HCT116 (cell line): ENCODE results near the gene EIF3A. TPM values are rescaled to one million over a fixed set of nuclear protein-coding genes. Genes with fewer than 3 reads are reported as not detected.

Source experiments
- ATAC-seq: fragments of 200-7000 bp; cut with Tn5 transposase; 2 replicates; pipeline ENCODE4 v1.9.1; 2020; ENCODE audit warnings: mild to moderate bottlenecking, moderate library complexity
- BruUV-seq: library from RNA; stranded (reverse); fragments of 400-500 nt; replicated peaks from 2 replicates; lab custom pipeline; 2021; lab: Mats Ljungman, UMichigan
- CTCF ChIA-PET: fragments of 300-600 bp; sonication (Branson Sonifier 250); formaldehyde crosslinking; loops from one replicate; lab custom pipeline; 2021; ENCODE audit warnings: antibody characterized with exemption; lab: Charles Lee
- POLR2A ChIA-PET: fragments of 300-600, 350-600 bp; sonication (Branson Sonifier 250); formaldehyde crosslinking; loops from one replicate; lab custom pipeline; 2021; ENCODE audit warnings: antibody characterized with exemption; lab: Charles Lee
- RAD21 ChIA-PET, 2 experiments: fragments of 300-600 bp; sonication (Branson Sonifier 250); formaldehyde crosslinking; loops; one replicate each; lab custom pipeline; 2023; ENCODE audit warnings: low total read pairs in 2 of 2; ENCODE audit not compliant: uncharacterized antibody in 2 of 2, unreplicated experiment in 2 of 2, low non-redundant PET in 1 of 2; lab: Charles Lee
- DNase-seq: peaks from one replicate; pipeline ENCODE4 v3.0.0-alpha.2; 2010; ENCODE audit warnings: low read depth, low spot score
- H2AFZ ChIP-seq: fragments of 200-600 bp; shearing (Covaris generic), sonication (generic); 2 replicates; pipeline ENCODE4 v1.6.1; 2017; ENCODE audit warnings: low read depth, mixed run types, mixed read lengths, antibody characterized with exemption, low read length; ENCODE audit not compliant: poor library complexity, severe bottlenecking
- H3K27ac ChIP-seq: 2 replicates; pipeline ENCODE4 v1.5.1; 2012; ENCODE audit warnings: low read depth, low read length
- H3K27me3 ChIP-seq: fragments of 200-600 bp; sonication (generic); 2 replicates; pipeline ENCODE4 v1.6.1; 2016; ENCODE audit warnings: mixed run types, low read length, mixed read lengths; ENCODE audit not compliant: insufficient read depth
- H3K36me3 ChIP-seq, 2 experiments: fragments of 200-500 bp in 1 of 2; fragments of 200-600 bp in 1 of 2; sonication (Bioruptor generic) in 1 of 2; sonication (generic) in 1 of 2; 2 replicates each; pipeline versions ENCODE4 v1.5.1 to v1.6.1; 2014 to 2016; ENCODE audit warnings: low read length in 2 of 2, inconsistent platforms in 1 of 2, mixed read lengths in 1 of 2, mixed run types in 1 of 2; ENCODE audit not compliant: insufficient read depth in 2 of 2, control insufficient read depth in 1 of 2
- H3K4me1 ChIP-seq, 2 experiments: fragments of 200-600 bp in 1 of 2; sonication (generic) in 1 of 2; 2 replicates each; pipeline versions ENCODE4 v1.5.1 to v1.6.1; 2012 to 2017; ENCODE audit warnings: low read length in 2 of 2, inconsistent platforms in 1 of 2, mild to moderate bottlenecking in 1 of 2, mixed read lengths in 1 of 2, mixed run types in 1 of 2, moderate library complexity in 1 of 2; ENCODE audit not compliant: insufficient read depth in 2 of 2, control insufficient read depth in 1 of 2
- H3K4me2 ChIP-seq: fragments of 200-600 bp; sonication (generic); 2 replicates; pipeline ENCODE4 v1.6.1; 2017; ENCODE audit warnings: mixed run types, low read length, mixed read lengths
- H3K4me3 ChIP-seq, 2 experiments: fragments of 200-600 bp in 1 of 2; sonication (generic) in 1 of 2; replicated peaks in 1 of 2; 2 replicates each; pipeline ENCODE4 v1.5.1; 2011 to 2016; ENCODE audit warnings: low read length in 2 of 2, control low read depth in 1 of 2, low read depth in 1 of 2, mild to moderate bottlenecking in 1 of 2, mixed read lengths in 1 of 2, mixed run types in 1 of 2
- H3K79me2 ChIP-seq: fragments of 200-600 bp; sonication (generic); 2 replicates; pipeline ENCODE4 v1.6.1; 2017; ENCODE audit warnings: mild to moderate bottlenecking, mixed run types, low read length, moderate library complexity, mixed read lengths; ENCODE audit not compliant: insufficient read depth
- H3K9ac ChIP-seq: fragments of 200-600 bp; sonication (generic); 2 replicates; pipeline ENCODE4 v1.6.1; 2016; ENCODE audit warnings: low read length, mixed read lengths
- H3K9me2 ChIP-seq: fragments of 200-600 bp; sonication (generic), shearing (Covaris generic); 2 replicates; pipeline ENCODE4 v1.6.1; 2017; ENCODE audit warnings: mixed run types, mild to moderate bottlenecking, moderate library complexity; ENCODE audit not compliant: insufficient read depth
- H3K9me3 ChIP-seq, 2 experiments: fragments of 200-500 bp in 1 of 2; fragments of 200-600 bp in 1 of 2; sonication (Bioruptor generic) in 1 of 2; sonication (generic) in 1 of 2; 2 replicates each; pipeline ENCODE4 v1.6.1; 2014 to 2017; ENCODE audit warnings: low read length in 2 of 2, mixed read lengths in 2 of 2, inconsistent platforms in 1 of 2, low read depth in 1 of 2, mild to moderate bottlenecking in 1 of 2, mixed run types in 1 of 2, moderate library complexity in 1 of 2; ENCODE audit not compliant: control insufficient read depth in 1 of 2, insufficient read depth in 1 of 2
- H4K20me1 ChIP-seq: fragments of 200-600 bp; sonication (generic), shearing (Covaris generic); 2 replicates; pipeline ENCODE4 v1.6.1; 2017; ENCODE audit warnings: mixed run types, mild to moderate bottlenecking, moderate library complexity; ENCODE audit not compliant: insufficient read depth
- CBX3 ChIP-seq: IDR thresholded peaks from 2 replicates; pipeline ENCODE4 v1.6.1; 2012; ENCODE audit warnings: low read depth
- CEBPB ChIP-seq: IDR thresholded peaks from 2 replicates; pipeline ENCODE4 v1.6.1; 2012; ENCODE audit warnings: low read depth
- EGR1 ChIP-seq: IDR thresholded peaks from 2 replicates; pipeline ENCODE4 v1.6.1; 2012; ENCODE audit warnings: low read depth
- ELF1 ChIP-seq: IDR thresholded peaks from 2 replicates; pipeline ENCODE4 v1.6.1; 2012; ENCODE audit warnings: low read depth, borderline replicate concordance
- EZH2 ChIP-seq: fragments of 200-600 bp; sonication (generic); IDR thresholded peaks from 2 replicates; pipeline ENCODE4 v1.6.1; 2017; ENCODE audit warnings: antibody characterized with exemption, mixed run types
- EZH2phosphoT487 ChIP-seq: fragments of 200-600 bp; IDR thresholded peaks from 2 replicates; pipeline ENCODE4 v1.6.1; 2018; ENCODE audit warnings: antibody characterized with exemption, borderline replicate concordance
- RAD21 ChIP-seq: IDR thresholded peaks from 2 replicates; pipeline ENCODE4 v1.6.1; 2012; ENCODE audit warnings: low read depth, mild to moderate bottlenecking
- SP1 ChIP-seq: IDR thresholded peaks from 2 replicates; pipeline ENCODE4 v1.6.1; 2012; ENCODE audit warnings: low read depth
- TCF7L2 ChIP-seq: IDR thresholded peaks from 2 replicates; pipeline ENCODE4 v1.7.0; 2011; ENCODE audit warnings: borderline replicate concordance, inconsistent platforms; ENCODE audit not compliant: insufficient read depth, insufficient read length; ENCODE audit errors: extremely low read depth
- ZFX ChIP-seq: fragments of 450-650 bp; IDR thresholded peaks from 2 replicates; pipeline ENCODE4 v1.6.1; 2017
- intact Hi-C: fragments of 100-400 bp; cut with micrococcal nuclease; formaldehyde crosslinking; loops from 2 replicates; pipeline ENCODE4 v1.10.0; 2022
- total RNA-seq: library from RNA; stranded (reverse); gene quantifications from one replicate; pipeline ENCODE4 v1.2.1, GENCODE V29; 2021; ENCODE audit not compliant: unreplicated experiment
- TF ChIP-seq, protein P1 (sequence below): IDR thresholded peaks from 2 replicates; pipeline ENCODE4 v1.6.1; 2012; ENCODE audit warnings: low read depth
- TF ChIP-seq, protein P2 (sequence below), 3 experiments: fragments of 200-600 bp in 1 of 3; sonication (generic) in 1 of 3; IDR thresholded peaks in 2 of 3; conservative IDR thresholded peaks in 1 of 3; 2 replicates each; pipeline ENCODE4 v1.5.1; 2012 to 2017; ENCODE audit warnings: low read depth in 2 of 3, low read length in 2 of 3, antibody characterized with exemption in 1 of 3, borderline replicate concordance in 1 of 3, control low read depth in 1 of 3, mild to moderate bottlenecking in 1 of 3, mixed read lengths in 1 of 3, mixed run types in 1 of 3, moderate library complexity in 1 of 3; ENCODE audit not compliant: insufficient read depth in 1 of 3

The EIF3A gene
- total RNA-seq, 1 experiment from 2014 or later, result 271 TPM

DNA sequence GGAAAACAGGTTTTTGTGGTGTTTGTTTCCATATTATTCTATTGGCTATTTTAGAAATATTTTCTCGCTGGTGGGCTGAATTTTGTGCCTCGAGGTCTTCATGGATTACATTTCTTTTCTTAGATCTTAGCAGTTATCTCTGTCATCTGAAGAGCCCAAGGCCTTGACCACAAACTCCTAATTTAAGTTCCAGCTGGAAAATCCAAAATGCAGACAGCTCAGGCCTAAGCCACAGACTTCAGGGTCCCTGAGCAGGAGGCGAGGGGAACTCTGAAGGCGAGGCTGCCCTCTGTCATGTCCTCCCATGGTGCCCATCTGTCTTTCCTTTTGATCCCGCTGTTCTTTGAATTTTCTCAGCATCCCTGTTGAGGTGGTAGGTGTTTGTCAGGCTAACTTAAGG is 37.6 kb upstream of the EIF3A start:
- RAD21 ChIA-PET, result no interaction called here
- TF ChIP-seq EZH2phosphoT487, result no peak
- TF ChIP-seq ELF1, result no peak
- no peak for TF ChIP-seq CEBPB
- no peak for TF ChIP-seq CBX3
- no peak for TF ChIP-seq ZFX
- no peak for TF ChIP-seq RAD21
- TF ChIP-seq EGR1, result no peak
- TF ChIP-seq, protein P1, sequence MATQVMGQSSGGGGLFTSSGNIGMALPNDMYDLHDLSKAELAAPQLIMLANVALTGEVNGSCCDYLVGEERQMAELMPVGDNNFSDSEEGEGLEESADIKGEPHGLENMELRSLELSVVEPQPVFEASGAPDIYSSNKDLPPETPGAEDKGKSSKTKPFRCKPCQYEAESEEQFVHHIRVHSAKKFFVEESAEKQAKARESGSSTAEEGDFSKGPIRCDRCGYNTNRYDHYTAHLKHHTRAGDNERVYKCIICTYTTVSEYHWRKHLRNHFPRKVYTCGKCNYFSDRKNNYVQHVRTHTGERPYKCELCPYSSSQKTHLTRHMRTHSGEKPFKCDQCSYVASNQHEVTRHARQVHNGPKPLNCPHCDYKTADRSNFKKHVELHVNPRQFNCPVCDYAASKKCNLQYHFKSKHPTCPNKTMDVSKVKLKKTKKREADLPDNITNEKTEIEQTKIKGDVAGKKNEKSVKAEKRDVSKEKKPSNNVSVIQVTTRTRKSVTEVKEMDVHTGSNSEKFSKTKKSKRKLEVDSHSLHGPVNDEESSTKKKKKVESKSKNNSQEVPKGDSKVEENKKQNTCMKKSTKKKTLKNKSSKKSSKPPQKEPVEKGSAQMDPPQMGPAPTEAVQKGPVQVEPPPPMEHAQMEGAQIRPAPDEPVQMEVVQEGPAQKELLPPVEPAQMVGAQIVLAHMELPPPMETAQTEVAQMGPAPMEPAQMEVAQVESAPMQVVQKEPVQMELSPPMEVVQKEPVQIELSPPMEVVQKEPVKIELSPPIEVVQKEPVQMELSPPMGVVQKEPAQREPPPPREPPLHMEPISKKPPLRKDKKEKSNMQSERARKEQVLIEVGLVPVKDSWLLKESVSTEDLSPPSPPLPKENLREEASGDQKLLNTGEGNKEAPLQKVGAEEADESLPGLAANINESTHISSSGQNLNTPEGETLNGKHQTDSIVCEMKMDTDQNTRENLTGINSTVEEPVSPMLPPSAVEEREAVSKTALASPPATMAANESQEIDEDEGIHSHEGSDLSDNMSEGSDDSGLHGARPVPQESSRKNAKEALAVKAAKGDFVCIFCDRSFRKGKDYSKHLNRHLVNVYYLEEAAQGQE, result no peak
- TF ChIP-seq, protein P2, sequence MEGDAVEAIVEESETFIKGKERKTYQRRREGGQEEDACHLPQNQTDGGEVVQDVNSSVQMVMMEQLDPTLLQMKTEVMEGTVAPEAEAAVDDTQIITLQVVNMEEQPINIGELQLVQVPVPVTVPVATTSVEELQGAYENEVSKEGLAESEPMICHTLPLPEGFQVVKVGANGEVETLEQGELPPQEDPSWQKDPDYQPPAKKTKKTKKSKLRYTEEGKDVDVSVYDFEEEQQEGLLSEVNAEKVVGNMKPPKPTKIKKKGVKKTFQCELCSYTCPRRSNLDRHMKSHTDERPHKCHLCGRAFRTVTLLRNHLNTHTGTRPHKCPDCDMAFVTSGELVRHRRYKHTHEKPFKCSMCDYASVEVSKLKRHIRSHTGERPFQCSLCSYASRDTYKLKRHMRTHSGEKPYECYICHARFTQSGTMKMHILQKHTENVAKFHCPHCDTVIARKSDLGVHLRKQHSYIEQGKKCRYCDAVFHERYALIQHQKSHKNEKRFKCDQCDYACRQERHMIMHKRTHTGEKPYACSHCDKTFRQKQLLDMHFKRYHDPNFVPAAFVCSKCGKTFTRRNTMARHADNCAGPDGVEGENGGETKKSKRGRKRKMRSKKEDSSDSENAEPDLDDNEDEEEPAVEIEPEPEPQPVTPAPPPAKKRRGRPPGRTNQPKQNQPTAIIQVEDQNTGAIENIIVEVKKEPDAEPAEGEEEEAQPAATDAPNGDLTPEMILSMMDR (IDR thresholded peaks at IDR 0.05 in 2 of 3, conservative IDR thresholded peaks at IDR 0.05 in 1 of 3; ENCODE audit: borderline replicate concordance in 1 of 3, insufficient read depth in 1 of 3, low read depth in 2 of 3, low read length in 2 of 3), result no peak
- TF ChIP-seq TCF7L2, result no peak
- no peak for TF ChIP-seq SP1
- TF ChIP-seq EZH2, result no peak
- no peak overlapping the region for H3K27ac ChIP-seq

More for the DNA sequence above, 37.6 kb upstream of the EIF3A start:
- intact Hi-C loops, result no loop called here
- Histone ChIP-seq H3K9ac (no peak overlapping the region), H3K27me3 (no peaks in the 10 kb centered on the region), H3K4me1 (peaks cover 4 to 13% of the 10 kb centered on the region in 2 experiments; a peak in 3 of 4 replicates), H3K36me3 (peaks cover 18 to 33% of the 10 kb centered on the region in 2 experiments), H2AFZ (no peak overlapping the region), H4K20me1 (no peaks in the 10 kb centered on the region), H3K79me2 (no peaks in the 10 kb centered on the region), H3K9me3 (no peaks in the 10 kb centered on the region), H3K4me2 (no peak overlapping the region), H3K9me2 (no peaks in the 10 kb centered on the region), H3K4me3 (no peak overlapping the region)
- POLR2A ChIA-PET, result no interaction called here
- CTCF ChIA-PET, result no interaction called here
- DNase-seq (no peak), ATAC-seq (no peak)
- BruUV-seq, result no TSS peak
